Ectodermal cell (in vitro differentiated cells): Measurements from ENCODE around the gene PNKD.

Experiments
- H3K27ac ChIP-seq: 2 replicates; pipeline ENCODE4 v1.7.0; 2013; ENCODE audit warnings: mild to moderate bottlenecking, low read depth, low read length; ENCODE audit not compliant: insufficient read depth, poor library complexity, severe bottlenecking
- H3K27me3 ChIP-seq: 2 replicates; pipeline ENCODE4 v1.7.0; 2013; ENCODE audit warnings: mild to moderate bottlenecking, low read length; ENCODE audit not compliant: insufficient read depth, control insufficient read depth, poor library complexity, severe bottlenecking
- H3K36me3 ChIP-seq: one replicate; pipeline ENCODE4 v1.7.0; 2013; ENCODE audit warnings: low read length; ENCODE audit not compliant: control insufficient read depth, insufficient read depth
- H3K4me1 ChIP-seq: one replicate; pipeline ENCODE4 v1.7.0; 2013; ENCODE audit warnings: low read length; ENCODE audit not compliant: control insufficient read depth, insufficient read depth
- H3K4me3 ChIP-seq: 2 replicates; pipeline ENCODE4 v1.7.0; 2013; ENCODE audit warnings: low read depth, low read length, control low read depth; ENCODE audit not compliant: insufficient read depth
- H3K9me3 ChIP-seq: 2 replicates; pipeline ENCODE4 v1.7.0; 2013; ENCODE audit warnings: mild to moderate bottlenecking, low read length, moderate library complexity; ENCODE audit not compliant: control insufficient read depth
- WGBS, 2 experiments: methylation state at CpG; one replicate each; pipeline ENCODE4 v1.1.7; 2013; ENCODE audit warnings: missing lambda C conversion rate in 2 of 2; 5-methylcytosine and 5-hydroxymethylcytosine counted together

PNKD gene

GRCh38 chr2:218281449-218281848, 11.1 kb downstream of the PNKD start:
- H3K36me3 ChIP-seq, result no peaks in the 10 kb centered on the region
- no peak overlapping the region for H3K4me3 ChIP-seq
- 90 to 94% methylated on average over 3 of the region's 3 CpGs for WGBS, 2 experiments
- no peak overlapping the region for H3K27ac ChIP-seq
- no peaks in the 10 kb centered on the region for H3K9me3 ChIP-seq
- no peaks in the 10 kb centered on the region for H3K27me3 ChIP-seq
- peaks cover 4% of the 10 kb centered on the region for H3K4me1 ChIP-seq

- no peaks in the 10 kb centered on the region for H3K36me3 ChIP-seq
- H3K27ac ChIP-seq, result peak overlapping the region; percentile 1
- H3K9me3 ChIP-seq, result no peaks in the 10 kb centered on the region
- 91 to 92% methylated on average over 17 of the region's 17 CpGs for WGBS, 2 experiments
- H3K27me3 ChIP-seq, result no peaks in the 10 kb centered on the region
- H3K4me1 ChIP-seq, result peaks cover 8% of the 10 kb centered on the region
- H3K4me3 ChIP-seq, result no peak overlapping the region
Measured at GRCh38 chr2:218282173-218282991, 12.1 kb downstream of the PNKD start.

GRCh38 chr2:218284106-218284811, 13.9 kb downstream of the PNKD start:
- Histone ChIP-seq H3K36me3 (no peaks in the 10 kb centered on the region), H3K9me3 (no peaks in the 10 kb centered on the region), H3K27ac (no peak overlapping the region), H3K4me3 (no peak overlapping the region), H3K4me1 (peaks cover 8% of the 10 kb centered on the region), H3K27me3 (no peaks in the 10 kb centered on the region)
- 89 to 93% methylated on average over 16 of the region's 16 CpGs for WGBS, 2 experiments

GRCh38 chr2:218285604-218286003, 15.3 kb downstream of the PNKD start:
- 94% methylated on average over 6 of the region's 6 CpGs for WGBS, 2 experiments
- Histone ChIP-seq H3K27ac (no peak overlapping the region), H3K36me3 (no peaks in the 10 kb centered on the region), H3K4me1 (peaks cover 17% of the 10 kb centered on the region), H3K9me3 (no peaks in the 10 kb centered on the region), H3K4me3 (no peak overlapping the region), H3K27me3 (no peaks in the 10 kb centered on the region)

GRCh38 chr2:218286570-218287459, 16.5 kb downstream of the PNKD start:
- Histone ChIP-seq H3K9me3 (no peaks in the 10 kb centered on the region), H3K36me3 (no peaks in the 10 kb centered on the region), H3K4me3 (no peak overlapping the region), H3K4me1 (peaks cover 17% of the 10 kb centered on the region), H3K27me3 (no peaks in the 10 kb centered on the region), H3K27ac (no peak overlapping the region)
- WGBS, 2 experiments, result 48 to 53% methylated on average over 11 of the region's 11 CpGs

- H3K4me1 ChIP-seq, result peaks cover 17% of the 10 kb centered on the region
- peaks cover 5% of the 10 kb centered on the region for H3K27me3 ChIP-seq
- H3K36me3 ChIP-seq, result no peaks in the 10 kb centered on the region
- no peaks in the 10 kb centered on the region for H3K9me3 ChIP-seq
- H3K4me3 ChIP-seq, result no peak overlapping the region
- WGBS, 2 experiments, result 74 to 78% methylated on average over 6 of the region's 6 CpGs
- H3K27ac ChIP-seq, result no peak overlapping the region
Measured at GRCh38 chr2:218289639-218290315, 19.5 kb downstream of the PNKD start.

- Histone ChIP-seq H3K4me3 (no peak overlapping the region), H3K4me1 (peaks cover 17% of the 10 kb centered on the region), H3K9me3 (no peaks in the 10 kb centered on the region), H3K36me3 (no peaks in the 10 kb centered on the region), H3K27me3 (peaks cover 5% of the 10 kb centered on the region), H3K27ac (no peak overlapping the region)
- 83 to 84% methylated on average over 12 of the region's 12 CpGs for whole genome bisulfite sequencing, 2 experiments
Measured at GRCh38 chr2:218290316-218291261, 20.3 kb downstream of the PNKD start.

GRCh38 chr2:218291318-218292047, 21.2 kb downstream of the PNKD start:
- Histone ChIP-seq H3K9me3 (no peaks in the 10 kb centered on the region), H3K36me3 (no peaks in the 10 kb centered on the region), H3K4me3 (peak overlapping the region; percentile 55), H3K27me3 (peaks cover 5% of the 10 kb centered on the region), H3K27ac (no peak overlapping the region), H3K4me1 (peaks cover 13% of the 10 kb centered on the region)
- 80 to 83% methylated on average over 12 of the region's 12 CpGs for WGBS, 2 experiments
